ENCODE data around the gene PPP2CA. TPM values are rescaled to one million over a fixed set of nuclear protein-coding genes. Genes with fewer than 3 reads are reported as not detected.

Gene PPP2CA
- total RNA-seq, 4 donors from 2014 or later: 42.8 to 227 (median 149) TPM

- Histone ChIP-seq H3K4me3 (no peak overlapping the region), H3K4me1 (no peaks in the 10 kb centered on the region), H3K36me3 (no peaks in the 10 kb centered on the region), H3K9me3 (no peaks in the 10 kb centered on the region), H3K27me3 (no peaks in the 10 kb centered on the region), H3K27ac (no peak overlapping the region)
- no peak for TF ChIP-seq POLR2A (IDR thresholded peaks at IDR 0.05)
- peak in 1 of 2 donors; percentile 46 for TF ChIP-seq EP300 (IDR thresholded peaks at IDR 0.05)
- TF ChIP-seq, protein P1, sequence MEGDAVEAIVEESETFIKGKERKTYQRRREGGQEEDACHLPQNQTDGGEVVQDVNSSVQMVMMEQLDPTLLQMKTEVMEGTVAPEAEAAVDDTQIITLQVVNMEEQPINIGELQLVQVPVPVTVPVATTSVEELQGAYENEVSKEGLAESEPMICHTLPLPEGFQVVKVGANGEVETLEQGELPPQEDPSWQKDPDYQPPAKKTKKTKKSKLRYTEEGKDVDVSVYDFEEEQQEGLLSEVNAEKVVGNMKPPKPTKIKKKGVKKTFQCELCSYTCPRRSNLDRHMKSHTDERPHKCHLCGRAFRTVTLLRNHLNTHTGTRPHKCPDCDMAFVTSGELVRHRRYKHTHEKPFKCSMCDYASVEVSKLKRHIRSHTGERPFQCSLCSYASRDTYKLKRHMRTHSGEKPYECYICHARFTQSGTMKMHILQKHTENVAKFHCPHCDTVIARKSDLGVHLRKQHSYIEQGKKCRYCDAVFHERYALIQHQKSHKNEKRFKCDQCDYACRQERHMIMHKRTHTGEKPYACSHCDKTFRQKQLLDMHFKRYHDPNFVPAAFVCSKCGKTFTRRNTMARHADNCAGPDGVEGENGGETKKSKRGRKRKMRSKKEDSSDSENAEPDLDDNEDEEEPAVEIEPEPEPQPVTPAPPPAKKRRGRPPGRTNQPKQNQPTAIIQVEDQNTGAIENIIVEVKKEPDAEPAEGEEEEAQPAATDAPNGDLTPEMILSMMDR (IDR thresholded peaks at IDR 0.05): no peak
- 81 to 83% methylated on average over 15 of the region's 15 CpGs for WGBS, 2 donors
- DNase-seq (ENCODE audit: low spot score in 2 of 2): peak in 1 of 2 donors; percentile 19
Measured at GRCh38 chr5:134249469-134250379, 23.9 kb upstream of the PPP2CA start.

DNA sequence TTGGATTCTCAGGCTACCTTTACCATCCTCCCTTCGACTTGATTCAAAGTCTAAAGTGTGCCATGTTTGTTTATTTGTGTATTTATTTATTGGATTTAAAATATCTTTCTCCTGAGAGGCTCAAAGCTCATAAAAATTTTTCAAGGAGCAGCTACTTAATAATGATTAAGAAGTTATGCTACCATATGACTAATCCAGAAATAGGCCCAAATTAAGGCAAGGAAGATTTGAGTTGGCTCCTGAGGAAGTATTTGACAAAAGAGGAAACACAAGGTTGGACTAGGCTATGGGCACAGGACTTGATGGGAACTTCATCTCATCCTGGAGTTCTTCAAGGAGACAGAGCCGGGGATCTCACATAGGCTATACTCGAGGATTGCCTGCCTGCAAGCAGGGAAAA is 22.4 kb upstream of the PPP2CA start:
- no peaks in the 10 kb centered on the region for H3K27me3 ChIP-seq
- DNase-seq (ENCODE audit: low spot score in 2 of 2): no peak
- 75 to 76% methylated on average over 3 of the region's 3 CpGs for WGBS, 2 donors
- H3K9me3 ChIP-seq: no peaks in the 10 kb centered on the region
- H3K4me3 ChIP-seq: no peak overlapping the region
- no peaks in the 10 kb centered on the region for H3K4me1 ChIP-seq
- TF ChIP-seq POLR2A (IDR thresholded peaks at IDR 0.05): no peak
- TF ChIP-seq, protein P1 (IDR thresholded peaks at IDR 0.05): no peak
- no peak for TF ChIP-seq EP300 (IDR thresholded peaks at IDR 0.05)
- H3K27ac ChIP-seq: no peak overlapping the region
- H3K36me3 ChIP-seq: no peaks in the 10 kb centered on the region

GRCh38 chr5:134247428-134248224 is 21.8 kb upstream of the PPP2CA start:
- H3K27me3 ChIP-seq: no peaks in the 10 kb centered on the region
- TF ChIP-seq POLR2A (IDR thresholded peaks at IDR 0.05) (no peak), EP300 (IDR thresholded peaks at IDR 0.05) (no peak)
- TF ChIP-seq, protein P1 (IDR thresholded peaks at IDR 0.05): no peak
- no peaks in the 10 kb centered on the region for H3K36me3 ChIP-seq
- H3K27ac ChIP-seq: no peak overlapping the region
- H3K4me3 ChIP-seq: no peak overlapping the region
- H3K4me1 ChIP-seq: no peaks in the 10 kb centered on the region
- WGBS, 2 donors: 75 to 77% methylated on average over 6 of the region's 6 CpGs
- no peaks in the 10 kb centered on the region for H3K9me3 ChIP-seq
- no peak for DNase-seq (ENCODE audit: low spot score in 2 of 2)

- Histone ChIP-seq H3K36me3 (no peaks in the 10 kb centered on the region), H3K4me1 (peaks cover 0 to 6% (median 0%) of the 10 kb centered on the region in 4 donors), H3K27ac (no peak overlapping the region), H3K27me3 (no peaks in the 10 kb centered on the region), H3K9me3 (no peaks in the 10 kb centered on the region), H3K4me3 (no peak overlapping the region)
- TF ChIP-seq, protein P1 (IDR thresholded peaks at IDR 0.05): no peak
- TF ChIP-seq POLR2A (IDR thresholded peaks at IDR 0.05) (no peak), EP300 (IDR thresholded peaks at IDR 0.05) (no peak)
- WGBS, 2 donors: 90% methylated on average over 5 of the region's 5 CpGs
- DNase-seq (ENCODE audit: low spot score in 2 of 2): no peak
Measured at GRCh38 chr5:134246771-134247427, 21.0 kb upstream of the PPP2CA start.

All from tibial nerve (tissue), 4 donors.